Measurements from ENCODE around the gene B4GALNT3.

The B4GALNT3 gene

GRCh38 chr12:499837-500458 is 40.2 kb downstream of the B4GALNT3 start:
- DNase-seq (ENCODE audit: low spot score): no peak
- TF ChIP-seq CTCF (IDR thresholded peaks at IDR 0.05; ENCODE audit: extremely low read depth, missing control alignments): no peak

- TF ChIP-seq CTCF (IDR thresholded peaks at IDR 0.05; ENCODE audit: extremely low read depth, missing control alignments): no peak
- no peak for DNase-seq (ENCODE audit: low spot score)
These were observed 42.1 kb downstream of the B4GALNT3 start for GRCh38 chr12:501722-502447.

- DNase-seq (ENCODE audit: low spot score): no peak
- TF ChIP-seq CTCF (IDR thresholded peaks at IDR 0.05; ENCODE audit: extremely low read depth, missing control alignments): no peak
These were observed 43.5 kb downstream of the B4GALNT3 start for GRCh38 chr12:503111-503761.

- TF ChIP-seq CTCF (IDR thresholded peaks at IDR 0.05; ENCODE audit: extremely low read depth, missing control alignments): no peak
- no peak for DNase-seq (ENCODE audit: low spot score)
These were observed 45.5 kb downstream of the B4GALNT3 start for GRCh38 chr12:505221-505620.

GRCh38 chr12:507391-507796 is 47.7 kb downstream of the B4GALNT3 start:
- DNase-seq (ENCODE audit: low spot score): no peak
- no peak for TF ChIP-seq CTCF (IDR thresholded peaks at IDR 0.05; ENCODE audit: extremely low read depth, missing control alignments)

GRCh38 chr12:508145-508544 is 48.4 kb downstream of the B4GALNT3 start:
- no peak for TF ChIP-seq CTCF (IDR thresholded peaks at IDR 0.05; ENCODE audit: extremely low read depth, missing control alignments)
- DNase-seq (ENCODE audit: low spot score): no peak

- no peak for DNase-seq (ENCODE audit: low spot score)
- TF ChIP-seq CTCF (IDR thresholded peaks at IDR 0.05; ENCODE audit: extremely low read depth, missing control alignments): no peak
These were observed 49.1 kb downstream of the B4GALNT3 start for GRCh38 chr12:508795-509194.

Measured in GM20000 (cell line).